GM18909 (cell line): ENCODE results near the gene BACE2.

ENCODE experiments used
- ATAC-seq: cut with Tn5 transposase; IDR thresholded peaks from one replicate; pipeline ENCODE4 v1.9.1; 2021; ENCODE audit warnings: mild to moderate bottlenecking; ENCODE audit not compliant: unreplicated experiment, poor library complexity

Gene BACE2

DNA sequence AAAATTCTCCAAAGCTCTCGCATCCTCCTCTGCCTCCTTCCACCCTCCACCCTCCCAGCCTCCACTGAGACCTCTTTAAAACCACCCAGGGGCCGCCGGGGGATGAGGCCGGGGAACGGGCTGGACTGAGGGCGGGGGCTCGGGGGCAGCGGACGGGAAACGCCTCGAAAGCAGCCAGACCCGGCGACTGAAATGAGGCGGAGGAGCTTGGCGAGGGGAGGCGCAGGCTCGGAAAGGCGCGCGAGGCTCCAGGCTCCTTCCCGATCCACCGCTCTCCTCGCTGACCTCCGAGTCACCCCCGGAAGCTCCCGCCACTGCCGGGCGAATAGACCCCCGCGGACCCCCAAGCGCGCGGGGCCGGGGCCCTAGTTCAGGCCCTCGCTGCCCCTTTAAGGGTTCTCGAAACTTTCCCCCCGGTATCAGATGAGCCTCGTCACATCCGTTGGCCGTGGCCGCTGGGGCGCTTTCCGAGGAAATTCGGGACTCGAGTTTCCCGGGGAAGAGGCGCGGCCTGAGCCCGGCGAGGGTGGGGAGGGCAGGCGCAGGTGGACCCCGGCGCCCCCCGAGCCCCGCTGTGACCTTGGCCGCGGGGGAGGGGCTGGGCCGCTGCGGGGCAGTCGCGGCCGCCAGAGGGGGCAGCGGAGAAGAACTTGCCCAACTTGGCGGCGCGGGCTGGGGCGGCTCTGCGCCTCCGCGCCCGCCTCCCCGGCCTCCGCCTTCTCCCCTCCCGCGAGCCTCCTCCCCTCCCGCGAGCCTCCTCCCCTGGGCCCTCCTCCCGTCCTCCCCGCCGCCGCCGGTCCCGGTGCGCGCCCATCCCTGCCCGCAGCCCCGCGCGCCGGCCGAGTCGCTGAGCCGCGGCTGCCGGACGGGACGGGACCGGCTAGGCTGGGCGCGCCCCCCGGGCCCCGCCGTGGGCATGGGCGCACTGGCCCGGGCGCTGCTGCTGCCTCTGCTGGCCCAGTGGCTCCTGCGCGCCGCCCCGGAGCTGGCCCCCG is at the start of gene BACE2:
TSS of gene BACE2 (plus strand) at position 813 of the 995 bp plus-strand sequence. CDS start at position 917, 104 bp downstream.
- peak; percentile 62 for ATAC-seq

- ATAC-seq: no peak
These were observed 48.1 kb upstream of the BACE2 start for GRCh38 chr21:41119901-41120300.

GRCh38 chr21:41120997-41121396 is 47.0 kb upstream of the BACE2 start:
- ATAC-seq: no peak

DNA sequence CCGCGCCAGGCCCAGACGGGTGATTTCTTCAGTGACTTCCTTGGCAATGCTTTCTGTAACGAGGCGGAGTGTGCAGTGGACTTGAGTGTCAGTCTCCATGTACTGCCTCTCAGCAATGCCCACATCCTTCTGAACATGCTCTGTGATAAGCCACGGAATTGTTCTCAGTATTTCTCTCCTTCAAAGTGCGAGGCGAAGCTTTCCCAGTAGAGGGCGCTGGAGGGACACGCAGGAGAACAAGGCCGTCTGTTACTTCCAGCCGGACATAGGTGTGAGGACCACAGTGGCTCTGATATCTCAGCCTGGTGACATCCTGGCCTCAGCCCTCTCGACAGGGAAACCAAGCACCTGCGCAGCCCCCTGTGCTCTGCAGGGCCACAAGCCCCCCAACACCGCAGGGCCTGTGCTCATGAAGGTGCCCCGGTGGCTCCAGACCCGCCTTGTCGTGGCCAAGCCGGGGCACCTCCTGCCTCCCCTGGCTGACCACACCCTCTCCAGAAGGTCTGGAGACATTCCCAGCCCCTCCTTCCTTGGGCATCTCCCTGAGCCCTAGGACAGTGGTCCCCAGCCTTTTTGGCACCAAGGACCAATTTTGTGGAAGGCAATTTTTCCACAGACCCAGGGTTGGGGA is 46.1 kb upstream of the BACE2 start:
- ATAC-seq: peak; percentile 57

DNA sequence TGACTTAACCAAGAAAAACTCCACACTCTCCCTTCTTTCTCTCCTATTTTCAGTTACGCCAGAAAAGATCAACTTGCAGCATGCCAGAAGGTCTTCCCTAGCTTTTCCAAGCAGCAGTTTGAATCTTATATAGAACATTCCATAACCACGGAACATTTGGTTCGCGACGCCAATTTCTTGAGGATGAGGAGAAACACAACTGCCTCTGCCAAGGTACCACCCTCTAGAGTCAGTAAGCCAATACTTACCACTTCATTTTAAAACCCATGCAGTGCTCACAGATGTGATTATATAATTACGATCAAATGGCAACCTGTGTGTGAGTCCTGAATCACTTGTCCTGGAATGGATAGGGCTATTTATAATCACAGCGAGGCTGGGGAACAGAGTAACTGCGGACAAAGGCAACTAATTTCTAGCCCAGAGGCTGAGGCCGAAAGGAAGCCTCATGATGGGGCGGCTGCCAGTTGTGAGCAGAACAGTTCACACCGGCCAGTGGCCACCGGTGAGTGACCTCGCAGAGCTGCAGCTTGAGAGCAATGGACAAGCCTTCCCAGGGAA is 43.2 kb upstream of the BACE2 start:
- no peak for ATAC-seq

GRCh38 chr21:41128981-41129380 is 39.0 kb upstream of the BACE2 start:
- no peak for ATAC-seq

DNA sequence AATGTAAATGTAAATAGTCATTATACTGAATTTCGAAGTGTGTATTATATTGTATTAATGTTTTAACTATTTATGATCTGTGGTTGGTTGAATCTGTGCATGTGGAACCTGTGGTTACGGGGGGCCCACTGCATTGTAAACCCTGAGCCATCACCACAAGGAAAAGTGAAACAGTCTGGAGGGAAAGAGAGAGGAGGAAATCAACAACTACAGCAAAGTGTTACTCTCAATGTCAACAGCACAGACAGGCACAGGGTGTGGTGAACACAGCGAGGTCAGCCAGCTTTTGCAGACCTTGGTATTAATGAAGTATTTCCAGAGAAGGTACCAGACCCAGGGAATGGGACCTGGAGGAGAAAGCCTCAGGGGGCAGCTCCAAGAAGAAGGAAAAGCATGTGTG is 37.1 kb upstream of the BACE2 start:
- no peak for ATAC-seq

DNA sequence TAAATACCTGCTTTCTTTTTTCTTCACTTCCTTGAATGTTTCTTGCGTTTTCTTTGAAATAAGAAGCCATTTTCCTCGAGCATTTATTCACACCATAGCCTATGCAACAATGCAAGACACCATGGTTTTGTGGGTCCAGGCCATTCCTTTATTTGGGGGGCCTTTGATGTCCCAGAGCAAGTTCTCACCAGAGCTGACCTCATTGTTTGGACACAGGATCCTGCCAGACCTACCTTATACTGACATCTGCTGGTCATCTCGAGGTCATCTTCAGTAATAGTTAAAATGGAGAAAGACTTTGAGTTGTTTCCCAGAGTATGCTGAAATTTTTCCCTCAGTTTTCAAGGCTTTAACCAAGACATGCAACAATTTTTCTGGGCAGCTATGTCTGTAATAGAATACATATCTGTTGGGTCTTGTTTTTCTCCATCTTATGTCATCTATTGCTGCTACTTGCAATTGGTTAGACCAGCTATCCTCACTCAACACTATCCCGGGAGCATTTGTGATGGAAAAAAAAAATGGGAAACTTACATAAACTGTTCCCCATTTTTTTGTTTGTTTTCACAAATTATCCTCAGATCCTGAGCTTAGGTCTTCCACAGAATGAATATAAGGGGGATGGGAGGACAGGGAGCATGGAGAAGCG is 34.0 kb upstream of the BACE2 start:
- no peak for ATAC-seq

DNA sequence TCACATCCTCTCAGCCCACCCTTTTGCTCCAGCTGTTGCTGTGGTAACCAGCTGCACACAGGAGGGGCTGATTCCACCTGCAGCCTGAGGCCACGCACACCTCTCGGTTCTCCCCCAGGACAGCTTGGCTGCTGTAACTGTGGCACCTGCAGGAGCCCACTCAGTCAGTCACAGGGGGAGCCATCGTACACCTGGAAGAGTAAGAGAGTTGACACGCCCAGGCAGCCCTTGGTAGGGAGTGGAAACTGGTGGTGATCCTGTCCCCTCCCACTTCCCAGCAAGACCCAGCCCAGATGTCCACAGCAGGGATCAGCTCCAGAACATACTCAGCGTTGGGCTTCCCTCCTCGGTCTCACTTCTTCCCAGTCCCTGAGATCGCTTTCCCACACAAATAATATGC is 32.2 kb upstream of the BACE2 start:
- no peak for ATAC-seq

DNA sequence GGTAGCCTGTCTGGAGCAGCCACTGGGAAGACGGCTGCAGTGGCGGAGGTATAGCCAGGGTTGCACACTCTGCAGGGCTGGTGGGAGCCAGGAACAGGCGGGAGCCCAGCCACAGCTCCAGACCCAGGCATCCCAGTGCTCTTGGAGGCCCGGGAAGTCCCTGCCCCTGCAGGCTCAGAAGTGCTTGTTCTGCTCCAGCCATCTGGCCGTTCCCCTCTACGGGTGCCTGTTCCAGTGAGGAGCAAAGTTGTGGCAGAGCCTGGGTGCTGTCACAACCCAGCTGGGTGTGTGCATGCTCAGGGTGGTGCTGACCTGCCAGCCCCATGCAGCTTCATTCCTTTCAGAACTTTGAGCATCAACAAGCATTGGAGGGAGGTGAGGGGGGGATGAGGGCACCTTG is 31.7 kb upstream of the BACE2 start:
- no peak for ATAC-seq

DNA sequence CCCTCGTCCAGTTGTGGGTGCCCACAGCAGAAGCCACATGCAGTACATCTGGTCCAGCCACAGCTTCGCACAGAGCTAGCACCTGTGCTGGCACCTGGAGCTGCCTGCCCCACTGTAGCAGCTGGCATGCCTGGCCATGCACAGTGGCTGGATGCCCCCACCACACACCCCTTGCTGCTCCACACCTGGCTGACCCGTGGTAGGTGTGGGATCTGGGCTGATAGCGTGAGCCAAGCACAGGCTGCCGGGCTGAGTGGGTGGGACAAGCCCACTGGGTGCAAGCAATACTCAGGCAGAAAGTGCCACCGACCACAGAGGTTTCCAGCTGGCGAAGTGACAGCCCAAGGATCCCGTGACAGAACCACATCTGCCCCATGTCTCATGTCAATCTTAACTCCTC is 30.6 kb upstream of the BACE2 start:
- ATAC-seq: no peak

DNA sequence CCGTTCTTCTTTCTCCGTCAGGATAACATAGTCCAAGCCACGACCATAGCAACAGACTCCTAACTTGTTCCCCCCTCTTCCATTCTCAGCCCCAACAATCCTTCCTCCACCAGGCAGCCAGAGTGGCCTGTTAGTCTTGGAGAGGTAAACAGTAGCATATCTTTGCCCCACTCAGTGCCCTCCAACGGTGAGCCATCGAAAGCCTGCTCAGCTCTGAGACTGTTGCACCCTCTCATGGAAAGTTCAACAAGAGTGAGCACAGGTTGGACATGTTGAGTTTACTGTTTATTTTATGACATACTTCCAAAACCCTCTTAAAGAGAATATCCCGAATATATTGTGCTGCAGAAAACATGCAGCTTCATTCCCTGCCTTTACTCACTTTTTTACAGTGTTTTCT is 30.1 kb upstream of the BACE2 start:
- ATAC-seq: no peak

DNA sequence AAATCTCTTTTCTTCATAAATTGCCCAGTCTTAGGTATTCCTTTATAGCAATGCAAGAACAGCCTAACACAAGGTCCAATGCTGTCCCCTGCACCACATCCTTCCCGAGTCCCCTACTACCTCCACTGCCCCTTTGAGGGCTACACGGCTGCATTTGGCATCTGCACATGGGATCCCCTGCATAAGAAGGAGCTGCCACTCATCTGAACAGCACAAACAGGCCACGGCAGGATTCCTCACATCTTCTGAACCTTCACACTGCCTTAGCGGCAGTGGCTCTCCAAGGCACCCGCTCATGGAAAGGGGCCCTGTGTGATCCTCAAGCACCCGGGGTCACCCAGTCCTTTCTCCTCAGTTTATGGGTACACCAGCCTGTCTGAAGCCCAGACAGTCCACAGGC is 29.2 kb upstream of the BACE2 start:
- ATAC-seq: no peak

GRCh38 chr21:41139275-41139674 is 28.7 kb upstream of the BACE2 start:
- no peak for ATAC-seq

DNA sequence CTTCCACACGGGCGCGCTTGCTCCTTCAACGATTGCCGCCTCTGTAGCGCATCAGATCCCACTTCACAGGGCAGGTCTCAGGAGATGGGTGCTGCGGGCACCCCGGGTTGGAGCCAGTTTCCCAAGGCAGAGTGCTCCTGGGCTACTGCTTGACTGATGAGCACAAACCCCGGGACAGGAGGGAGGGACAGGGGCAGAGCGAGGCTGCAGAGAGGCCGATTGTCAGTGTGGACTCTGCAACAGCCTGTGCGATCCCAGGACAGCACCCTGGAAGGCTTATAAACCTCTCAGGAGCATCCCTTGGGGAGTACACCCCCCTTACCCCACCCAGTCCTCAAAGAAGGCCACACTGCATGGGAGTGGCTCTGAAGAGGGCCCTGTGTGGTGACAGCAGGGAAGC is 28.0 kb upstream of the BACE2 start:
- ATAC-seq: no peak

- ATAC-seq: no peak
These were observed 26.9 kb upstream of the BACE2 start for GRCh38 chr21:41141031-41141457.

DNA sequence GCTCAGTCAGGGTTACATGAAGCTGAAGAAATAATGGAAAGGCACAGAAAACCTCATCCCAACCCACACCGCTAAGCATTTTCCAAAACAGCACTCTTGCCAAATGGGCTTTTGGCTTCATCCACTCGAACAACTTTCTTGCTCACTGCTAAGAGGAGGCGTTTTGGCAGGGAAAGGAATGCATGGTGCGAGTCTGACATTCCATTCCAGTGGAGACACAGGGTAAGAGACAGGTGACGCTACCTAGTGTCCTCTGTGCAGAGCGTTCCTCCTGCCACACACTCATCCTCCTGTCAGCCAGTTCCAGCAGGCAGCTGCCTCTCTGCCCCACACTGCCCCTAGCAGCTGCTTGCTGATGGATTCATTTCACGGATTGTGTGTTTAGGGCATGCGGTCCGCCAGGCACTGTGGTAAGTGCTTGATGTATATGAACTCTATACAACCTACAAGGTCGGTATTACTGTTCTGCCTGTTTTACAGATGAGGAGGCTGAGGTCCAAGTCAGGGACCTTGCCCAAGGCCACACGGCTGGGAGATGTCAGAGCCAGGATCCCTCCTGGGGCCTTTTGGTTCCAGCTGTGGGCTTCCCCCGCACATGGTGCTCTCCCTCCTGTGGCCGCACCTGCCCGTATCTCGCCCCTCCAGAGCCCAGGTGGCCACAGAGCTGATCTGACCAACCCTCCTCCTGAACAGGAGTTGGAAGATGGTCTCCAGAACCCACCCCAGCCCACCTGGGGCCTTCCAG is 25.7 kb upstream of the BACE2 start:
- no peak for ATAC-seq

DNA sequence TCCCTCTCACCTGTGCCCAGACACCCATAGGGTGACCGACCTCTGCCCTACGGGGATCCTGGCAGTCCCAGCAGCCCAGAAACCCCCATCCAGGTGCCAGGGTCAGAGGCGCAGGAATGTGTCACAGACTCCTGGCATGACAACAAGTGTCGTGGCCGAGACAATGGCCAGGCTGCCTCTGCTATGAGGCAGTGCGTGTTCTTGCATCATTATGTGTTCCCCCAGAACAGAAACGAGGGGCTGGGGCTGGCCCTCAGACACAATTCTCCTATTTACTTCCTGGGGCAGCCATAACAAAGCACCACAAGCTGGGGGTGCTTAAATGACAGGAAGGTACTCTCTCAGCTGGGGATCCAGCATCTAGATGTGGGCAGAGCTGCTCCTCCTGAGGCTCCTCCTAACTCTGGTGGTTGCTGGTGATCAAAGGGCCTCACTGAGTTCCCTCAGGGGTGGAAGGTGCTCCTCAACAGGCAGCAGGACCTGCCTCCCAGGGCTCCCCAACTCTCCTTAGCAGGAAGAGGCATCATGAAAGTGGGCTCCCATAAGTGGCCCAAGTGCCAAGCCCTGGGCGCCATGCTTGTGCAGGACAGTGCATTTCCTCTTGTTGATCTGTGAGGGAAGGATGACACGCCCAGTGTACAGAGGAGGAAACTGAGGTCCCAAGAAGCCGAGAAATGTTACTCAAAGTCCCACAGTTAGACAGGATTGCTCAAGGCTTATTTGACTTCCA is 24.2 kb upstream of the BACE2 start:
- no peak for ATAC-seq
